ENCODE data around the gene SLC35B4.

Gene SLC35B4

GRCh38 chr7:134289841-134290240, 26.9 kb downstream of the SLC35B4 start:
- DNase-seq: no peak

DNA sequence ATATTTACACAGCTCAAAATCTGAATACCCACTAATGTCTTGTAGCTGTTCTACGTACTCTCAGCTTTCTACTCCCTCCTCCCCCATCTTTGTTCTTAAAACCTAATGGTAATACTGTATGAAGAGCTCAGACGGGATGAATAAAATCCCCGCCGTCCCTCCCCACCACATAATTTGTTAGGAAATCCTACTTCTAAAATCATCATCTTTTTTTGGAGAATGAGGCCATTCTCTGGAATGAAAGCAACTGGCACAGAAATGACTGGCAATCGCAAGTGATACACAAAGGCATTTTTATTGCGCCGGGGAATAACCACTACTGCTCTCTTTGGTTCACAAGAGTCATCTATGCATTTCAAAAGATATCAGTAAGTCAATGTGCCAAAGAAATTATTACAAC, 27.3 kb downstream of the SLC35B4 start:
- no peak for DNase-seq

- DNase-seq: no peak
These were observed 28.6 kb downstream of the SLC35B4 start for GRCh38 chr7:134287916-134288659.

DNA sequence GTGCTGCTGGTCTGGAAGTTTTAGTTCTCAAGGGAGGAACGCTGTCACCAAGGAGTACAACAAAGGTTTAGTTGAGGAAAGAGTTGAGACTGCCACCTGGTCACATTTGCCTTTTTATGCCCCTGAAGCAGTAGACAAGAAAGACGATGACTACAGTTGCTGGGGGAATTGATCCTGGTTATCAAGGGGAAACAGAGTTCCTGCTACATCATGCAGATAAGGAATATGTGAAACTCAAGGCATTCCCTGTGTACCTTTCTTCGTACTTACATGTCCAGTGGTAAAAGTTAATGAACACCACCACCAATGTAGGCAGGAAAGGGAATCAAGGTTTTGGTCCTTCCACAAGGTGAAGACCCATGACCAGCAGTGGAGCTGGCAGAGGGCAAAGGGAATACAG, 31.8 kb downstream of the SLC35B4 start:
- no peak for DNase-seq

DNA sequence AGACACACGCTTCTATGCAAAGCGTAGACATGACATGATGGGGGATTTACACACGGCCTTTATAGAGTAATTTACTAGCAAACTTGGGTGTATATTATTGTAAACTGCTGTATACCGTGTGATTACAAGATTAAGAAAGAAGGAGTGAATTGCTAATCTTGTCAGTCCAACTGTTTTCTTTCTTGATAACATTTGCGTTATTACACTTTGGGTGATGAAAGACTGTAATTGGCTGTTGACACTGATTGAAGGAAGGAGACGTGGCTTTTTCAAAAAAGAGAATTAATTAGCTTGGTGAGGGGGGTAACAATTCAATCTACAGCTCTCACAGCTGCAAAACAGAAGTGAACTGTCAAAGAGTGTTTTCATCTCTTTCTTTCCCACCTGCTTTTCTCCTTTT, 32.7 kb downstream of the SLC35B4 start:
- no peak for DNase-seq

GRCh38 chr7:134280508-134280907, 36.2 kb downstream of the SLC35B4 start:
- no peak for DNase-seq

DNA sequence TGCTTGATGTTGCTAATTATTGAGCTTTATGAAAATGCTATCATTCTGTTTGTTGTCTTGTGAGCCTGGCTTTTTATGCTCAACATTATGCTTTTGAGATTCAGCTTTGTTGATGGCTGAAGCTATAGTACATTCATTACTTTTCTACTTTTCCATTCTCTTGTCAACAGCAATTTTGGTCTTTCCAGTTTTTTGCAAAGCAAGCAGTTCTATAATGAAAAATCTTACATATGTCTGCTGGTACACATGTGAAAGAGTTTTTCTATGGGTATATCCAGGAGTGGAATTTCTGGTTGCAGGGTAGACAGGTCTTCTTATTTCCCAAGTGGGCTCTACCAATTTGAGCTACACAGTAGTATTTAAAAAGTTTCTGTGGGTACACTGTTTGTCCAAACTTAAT, 36.8 kb downstream of the SLC35B4 start:
- no peak for DNase-seq

GRCh38 chr7:134279336-134279735, 37.4 kb downstream of the SLC35B4 start:
- no peak for DNase-seq

DNA sequence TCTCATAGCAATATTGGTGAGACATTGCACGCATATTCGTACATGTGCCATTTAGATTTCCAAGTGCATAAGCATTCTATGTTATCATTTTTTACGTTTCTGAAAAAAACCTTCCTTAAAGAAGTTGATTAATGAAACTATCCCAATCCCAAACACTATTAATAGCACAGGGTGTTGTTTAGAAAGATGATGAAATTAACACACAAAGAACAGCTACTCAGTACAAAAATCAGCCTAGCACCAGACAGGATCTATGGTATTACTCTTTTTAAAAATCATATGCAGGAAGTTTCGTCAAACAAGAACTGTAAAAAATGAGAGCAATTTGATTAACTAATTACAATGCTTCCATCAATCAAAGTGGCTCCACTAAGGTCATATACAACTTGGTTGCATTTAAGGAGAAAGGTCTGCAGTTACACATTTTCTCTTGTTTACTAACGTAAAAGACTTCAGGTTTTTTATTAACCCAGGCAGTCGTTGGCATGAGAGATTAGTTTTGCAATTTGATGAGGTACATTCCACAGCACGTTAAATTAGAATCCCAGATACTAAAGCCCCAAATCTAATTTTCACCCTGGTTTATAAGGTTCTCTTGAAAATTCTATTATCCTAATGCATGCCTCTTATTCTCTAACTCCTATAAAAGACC, 38.1 kb downstream of the SLC35B4 start:
- no peak for DNase-seq

- no peak for DNase-seq
These were observed 39.8 kb downstream of the SLC35B4 start for GRCh38 chr7:134276951-134277350.

DNA sequence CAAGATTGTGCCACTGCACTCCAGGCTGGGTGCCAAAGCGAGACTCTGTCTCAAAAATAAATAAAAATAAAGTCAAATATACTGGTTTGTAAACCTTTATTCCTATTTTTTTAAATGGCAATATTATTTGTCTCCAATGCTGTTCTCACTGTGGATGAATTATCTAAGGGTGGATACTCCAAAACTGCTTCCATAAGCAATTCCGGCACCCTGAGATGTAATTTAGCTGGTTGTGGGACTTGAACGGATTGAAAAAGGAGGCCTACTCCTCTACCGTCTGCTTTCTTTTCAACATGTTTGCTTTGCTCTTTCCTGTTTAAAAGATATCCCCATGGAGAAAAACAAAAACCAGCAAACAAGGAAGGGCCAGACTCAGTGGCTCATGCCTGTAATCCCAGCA, 54.4 kb downstream of the SLC35B4 start:
- no peak for DNase-seq

DNA sequence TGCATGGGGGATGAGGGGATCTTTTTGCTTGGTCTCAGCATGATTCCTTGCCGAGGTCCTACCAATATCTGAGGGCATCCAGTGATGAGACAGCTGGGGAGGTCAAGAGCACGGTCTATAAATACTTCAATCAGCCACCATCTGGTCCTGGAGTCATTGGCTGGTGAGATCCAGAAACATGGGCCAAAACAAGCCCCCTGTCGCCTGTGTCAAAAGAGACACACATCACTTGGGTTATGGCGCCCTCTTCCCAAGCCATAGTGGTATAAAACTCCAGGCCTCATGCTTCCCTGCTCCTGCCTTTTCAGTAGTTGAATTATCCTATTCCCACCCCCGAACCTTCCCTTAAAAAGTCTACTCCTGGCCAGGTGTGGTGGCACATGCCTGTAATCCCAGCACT, 60.9 kb downstream of the SLC35B4 start:
- DNase-seq: no peak

GRCh38 chr7:134254311-134254710, 62.4 kb downstream of the SLC35B4 start:
- no peak for DNase-seq

- no peak for DNase-seq
These were observed 68.5 kb downstream of the SLC35B4 start for GRCh38 chr7:134248196-134248595.

DNA sequence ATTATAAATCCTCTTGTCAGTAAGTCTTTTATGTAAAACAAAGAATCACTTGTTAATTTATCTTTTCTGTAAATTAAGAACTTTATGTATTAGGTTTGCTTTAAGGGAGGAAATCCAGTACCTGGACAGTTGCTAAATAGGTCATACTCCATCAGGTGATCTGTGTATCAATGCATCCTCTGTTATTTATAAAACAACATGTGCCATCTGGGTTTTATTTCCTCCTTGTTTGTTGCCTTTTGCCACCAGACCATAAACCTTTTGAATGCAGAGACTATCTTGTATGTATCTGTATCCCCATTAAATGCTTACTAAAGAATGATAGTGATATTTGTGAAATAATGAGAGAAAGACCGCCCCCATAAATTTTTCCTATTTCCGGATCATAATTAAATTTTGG, 70.0 kb downstream of the SLC35B4 start:
- DNase-seq: no peak

DNA sequence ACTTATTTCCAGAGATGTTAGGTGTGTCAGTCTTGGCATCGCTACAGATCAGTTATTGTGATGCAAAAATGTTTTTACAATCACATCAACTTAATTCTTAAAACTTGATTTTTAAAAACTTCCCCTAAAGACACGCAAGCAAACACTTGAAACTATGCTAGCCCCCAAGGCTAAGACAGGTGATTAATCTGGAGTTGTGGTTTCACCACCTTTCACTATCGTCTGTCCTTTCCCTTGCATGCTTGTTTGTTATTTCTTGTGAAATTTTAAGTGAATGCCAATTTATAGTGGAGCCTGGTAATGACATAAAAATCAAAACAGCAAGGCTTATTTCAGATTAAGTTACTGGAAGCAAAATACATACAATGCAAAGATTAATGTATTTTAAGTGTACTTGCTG, 70.4 kb downstream of the SLC35B4 start:
- DNase-seq: no peak

GRCh38 chr7:134245253-134245652, 71.5 kb downstream of the SLC35B4 start:
- DNase-seq: no peak
